ENCODE measurements around the gene CRYZ.

DNA sequence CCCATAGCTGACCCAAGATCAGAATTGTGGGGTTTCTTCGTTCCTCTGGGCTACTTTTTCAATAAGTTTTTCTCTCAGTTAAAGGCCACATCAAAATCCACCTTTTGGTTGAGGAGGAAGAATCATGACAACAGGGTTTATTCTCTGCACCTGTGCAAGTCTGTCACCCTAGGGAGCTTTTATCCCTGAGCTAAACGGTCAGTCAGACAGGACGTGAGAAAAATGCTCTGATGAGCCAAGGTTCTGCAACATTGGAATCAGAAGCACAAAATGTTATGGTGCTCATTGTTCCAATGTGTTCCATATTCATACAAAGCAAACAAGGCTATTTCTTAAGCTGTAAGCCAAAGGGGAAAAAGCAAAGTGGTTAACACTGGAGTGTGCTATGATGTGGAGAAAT, 51.8 kb downstream of the CRYZ start:
- TF ChIP-seq, protein P1, sequence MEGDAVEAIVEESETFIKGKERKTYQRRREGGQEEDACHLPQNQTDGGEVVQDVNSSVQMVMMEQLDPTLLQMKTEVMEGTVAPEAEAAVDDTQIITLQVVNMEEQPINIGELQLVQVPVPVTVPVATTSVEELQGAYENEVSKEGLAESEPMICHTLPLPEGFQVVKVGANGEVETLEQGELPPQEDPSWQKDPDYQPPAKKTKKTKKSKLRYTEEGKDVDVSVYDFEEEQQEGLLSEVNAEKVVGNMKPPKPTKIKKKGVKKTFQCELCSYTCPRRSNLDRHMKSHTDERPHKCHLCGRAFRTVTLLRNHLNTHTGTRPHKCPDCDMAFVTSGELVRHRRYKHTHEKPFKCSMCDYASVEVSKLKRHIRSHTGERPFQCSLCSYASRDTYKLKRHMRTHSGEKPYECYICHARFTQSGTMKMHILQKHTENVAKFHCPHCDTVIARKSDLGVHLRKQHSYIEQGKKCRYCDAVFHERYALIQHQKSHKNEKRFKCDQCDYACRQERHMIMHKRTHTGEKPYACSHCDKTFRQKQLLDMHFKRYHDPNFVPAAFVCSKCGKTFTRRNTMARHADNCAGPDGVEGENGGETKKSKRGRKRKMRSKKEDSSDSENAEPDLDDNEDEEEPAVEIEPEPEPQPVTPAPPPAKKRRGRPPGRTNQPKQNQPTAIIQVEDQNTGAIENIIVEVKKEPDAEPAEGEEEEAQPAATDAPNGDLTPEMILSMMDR (IDR thresholded peaks at IDR 0.05), result no peak
- no peak for TF ChIP-seq POLR2A (IDR thresholded peaks at IDR 0.05; ENCODE audit: low read depth)

Data from esophagus muscularis mucosa (tissue), 3 donors.